PC-9 (cell line): Measurements from ENCODE around the gene SND1. TPM values are rescaled to one million over a fixed set of nuclear protein-coding genes. Genes with fewer than 3 reads are reported as not detected.
"Not testable (repeated sequence)": the region's sequence is repeated elsewhere in the genome, so short reads cannot be mapped to it uniquely, and the experiment has no call there.

Experiments used
- BruUV-seq: library from RNA; stranded (reverse); fragments of 400-500 nt; replicated peaks from 2 replicates; lab custom pipeline; 2021; lab: Mats Ljungman, UMichigan
- CTCF ChIA-PET: fragments of 300-600 bp; sonication (Branson Sonifier 250); formaldehyde crosslinking; loops from one replicate; lab custom pipeline; 2022; ENCODE audit warnings: antibody characterized with exemption; lab: Charles Lee
- POLR2A ChIA-PET: fragments of 300-600 bp; sonication (Branson Sonifier 250); formaldehyde crosslinking; loops from one replicate; lab custom pipeline; 2022; ENCODE audit warnings: antibody characterized with exemption; ENCODE audit not compliant: unreplicated experiment; lab: Charles Lee
- DNase-seq, 2 experiments: peaks; one replicate each; pipeline versions ENCODE4 v3.0.0 to v3.0.0-alpha.2; 2015 to 2022; ENCODE audit warnings: mixed read lengths in 1 of 2
- H2AFZ ChIP-seq: fragments of 200-600 bp; sonication (generic); 2 replicates; pipeline ENCODE4 v1.8.1; 2017; ENCODE audit warnings: antibody characterized with exemption
- H3F3A ChIP-seq: fragments of 200-600 bp; sonication (generic); 2 replicates; pipeline ENCODE4 v1.8.1; 2017; ENCODE audit warnings: antibody characterized with exemption, mild to moderate bottlenecking, low read depth; ENCODE audit not compliant: insufficient read depth
- H3K27ac ChIP-seq: fragments of 200-600 bp; sonication (generic); 2 replicates; pipeline ENCODE4 v1.6.1; 2016; ENCODE audit warnings: mixed run types
- H3K27me3 ChIP-seq: fragments of 200-600 bp; sonication (generic); 2 replicates; pipeline ENCODE4 v1.6.1; 2016; ENCODE audit warnings: low read depth, mixed run types; ENCODE audit not compliant: insufficient read depth
- H3K36me3 ChIP-seq: fragments of 200-600 bp; sonication (generic); 2 replicates; pipeline ENCODE4 v1.6.1; 2016; ENCODE audit warnings: low read depth, mixed run types
- H3K4me1 ChIP-seq: fragments of 200-600 bp; sonication (generic); replicated peaks from 2 replicates; pipeline ENCODE4 v1.6.1; 2016; ENCODE audit warnings: mixed run types; ENCODE audit not compliant: insufficient read depth
- H3K4me2 ChIP-seq: fragments of 200-600 bp; sonication (generic); 2 replicates; pipeline ENCODE4 v1.6.1; 2017; ENCODE audit warnings: mixed run types
- H3K4me3 ChIP-seq: fragments of 200-600 bp; sonication (generic); 2 replicates; pipeline ENCODE4 v1.6.1; 2016; ENCODE audit warnings: mixed run types
- H3K79me2 ChIP-seq: fragments of 200-600 bp; sonication (generic); 2 replicates; pipeline ENCODE4 v1.6.1; 2017; ENCODE audit warnings: low read depth, mixed run types
- H3K9me2 ChIP-seq: fragments of 200-600 bp; sonication (generic); 2 replicates; pipeline ENCODE4 v1.8.1; 2017; ENCODE audit warnings: mild to moderate bottlenecking; ENCODE audit not compliant: insufficient read depth
- H3K9me3 ChIP-seq: fragments of 200-600 bp; sonication (generic); 2 replicates; pipeline ENCODE4 v1.8.1; 2016; ENCODE audit warnings: low read depth; ENCODE audit not compliant: insufficient read depth
- H4K20me1 ChIP-seq: fragments of 200-600 bp; sonication (generic); 2 replicates; pipeline ENCODE4 v1.8.1; 2017; ENCODE audit not compliant: insufficient read depth
- CTCF ChIP-seq: fragments of 200-600 bp; sonication (generic); conservative IDR thresholded peaks from 2 replicates; pipeline ENCODE4 v1.6.1; 2017; ENCODE audit warnings: mixed run types, antibody characterized with exemption, mild to moderate bottlenecking, moderate library complexity
- EZH2 ChIP-seq: fragments of 200-600 bp; sonication (generic); IDR thresholded peaks from 2 replicates; pipeline ENCODE4 v1.8.0; 2017; ENCODE audit warnings: antibody characterized with exemption, low read depth
- intact Hi-C: fragments of 100-400 bp; cut with micrococcal nuclease; formaldehyde crosslinking; loops from one replicate; pipeline ENCODE4 v1.10.0; 2022; ENCODE audit not compliant: unreplicated experiment
- total RNA-seq: library from RNA; stranded (reverse); gene quantifications from 2 replicates; pipeline ENCODE4 v1.2.3, GENCODE V29; 2021

Gene SND1
- total RNA-seq, 1 experiment from 2014 or later, result 273 TPM

- Histone ChIP-seq H3K36me3 (peaks cover 50% of the 10 kb centered on the region), H4K20me1 (peaks cover 76% of the 10 kb centered on the region), H3K27me3 (no peaks in the 10 kb centered on the region), H2AFZ (no peak overlapping the region), H3K4me3 (no peak overlapping the region), H3F3A (peaks cover 12% of the 10 kb centered on the region; the same call in 1 of the 2 replicates), H3K4me2 (no peak overlapping the region), H3K9me3 (no peaks in the 10 kb centered on the region), H3K9me2 (no peaks in the 10 kb centered on the region), H3K4me1 (no peaks in the 10 kb centered on the region), H3K79me2 (peaks cover 95% of the 10 kb centered on the region), H3K27ac (no peak overlapping the region)
- TF ChIP-seq EZH2 (no peak), CTCF (no peak)
- ChIA-PET POLR2A (no interaction called here), CTCF (interaction anchor here (0.7 kb wide), 1 partner anchor 133 kb away, joined by 3 read pairs; no protein-coding TSS in a partner anchor)
- DNase-seq, result no peak
- intact Hi-C loops, result no loop called here
- no TSS peak for BruUV-seq
Observed at GRCh38 chr7:127673902-127674301, 21.9 kb downstream of the SND1 start.

- Histone ChIP-seq H3K4me1 (no peaks in the 10 kb centered on the region), H4K20me1 (peaks cover 71% of the 10 kb centered on the region), H3K9me2 (no peaks in the 10 kb centered on the region), H3F3A (peaks cover 13% of the 10 kb centered on the region; the same call in 1 of the 2 replicates), H3K27me3 (no peaks in the 10 kb centered on the region), H3K4me3 (no peak overlapping the region), H2AFZ (no peak overlapping the region), H3K27ac (no peak overlapping the region), H3K79me2 (peaks cover 95% of the 10 kb centered on the region), H3K4me2 (no peak overlapping the region), H3K36me3 (peaks cover 51% of the 10 kb centered on the region), H3K9me3 (no peaks in the 10 kb centered on the region; the same call in 1 of the 2 replicates)
- CTCF ChIA-PET, result interaction anchor here (0.7 kb wide), 1 partner anchor 133 kb away, joined by 3 read pairs; no protein-coding TSS in a partner anchor
- DNase-seq, result no peak
- no TSS peak for BruUV-seq
- TF ChIP-seq EZH2 (no peak), CTCF (no peak)
- intact Hi-C loops, result no loop called here
- POLR2A ChIA-PET, result no interaction called here
Observed at GRCh38 chr7:127674361-127674760, 22.4 kb downstream of the SND1 start.

GRCh38 chr7:127674923-127675322 is 22.9 kb downstream of the SND1 start:
- peaks cover 54% of the 10 kb centered on the region for H3K36me3 ChIP-seq
- intact Hi-C loops, H2AFZ ChIP-seq, H3K27ac ChIP-seq, H3K9me2 ChIP-seq, POLR2A ChIA-PET, H3K4me3 ChIP-seq, H3K27me3 ChIP-seq, DNase-seq, CTCF ChIA-PET, BruUV-seq, H3K4me2 ChIP-seq, H3K9me3 ChIP-seq, H3K4me1 ChIP-seq: not testable (repeated sequence)
- H4K20me1 ChIP-seq, result peaks cover 66% of the 10 kb centered on the region
- peaks cover 18% of the 10 kb centered on the region; the same call in 1 of the 2 replicates for H3F3A ChIP-seq
- H3K79me2 ChIP-seq, result peaks cover 95% of the 10 kb centered on the region

- Histone ChIP-seq H3K36me3 (peaks cover 49% of the 10 kb centered on the region), H3K4me2 (no peak overlapping the region), H3K4me3 (no peak overlapping the region), H3K27me3 (no peaks in the 10 kb centered on the region), H3K79me2 (peaks cover 95% of the 10 kb centered on the region), H3K27ac (no peak overlapping the region), H3K4me1 (no peaks in the 10 kb centered on the region), H2AFZ (no peak overlapping the region), H4K20me1 (peaks cover 60% of the 10 kb centered on the region), H3F3A (peaks cover 18% of the 10 kb centered on the region; the same call in 1 of the 2 replicates), H3K9me2 (no peaks in the 10 kb centered on the region), H3K9me3 (no peaks in the 10 kb centered on the region; the same call in 1 of the 2 replicates)
- ChIA-PET POLR2A (no interaction called here), CTCF (no interaction called here)
- no TSS peak for BruUV-seq
- TF ChIP-seq CTCF (no peak), EZH2 (no peak)
- intact Hi-C loops, result no loop called here
- DNase-seq, result no peak
Observed at GRCh38 chr7:127675721-127676120, 23.7 kb downstream of the SND1 start.
